ENCODE results near the gene ENO3.

DNA sequence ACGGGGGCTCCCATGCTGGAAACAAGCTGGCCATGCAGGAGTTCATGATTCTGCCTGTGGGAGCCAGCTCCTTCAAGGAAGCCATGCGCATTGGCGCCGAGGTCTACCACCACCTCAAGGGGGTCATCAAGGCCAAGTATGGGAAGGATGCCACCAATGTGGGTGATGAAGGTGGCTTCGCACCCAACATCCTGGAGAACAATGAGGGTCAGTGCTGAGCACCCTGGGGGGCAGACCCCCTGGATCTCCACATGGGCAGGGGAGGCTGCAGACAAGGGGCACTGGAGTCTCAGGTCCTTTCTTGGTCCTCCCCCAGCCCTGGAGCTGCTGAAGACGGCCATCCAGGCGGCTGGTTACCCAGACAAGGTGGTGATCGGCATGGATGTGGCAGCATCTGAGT lies 4.2 kb downstream of the ENO3 start:
- TF ChIP-seq, protein P1, sequence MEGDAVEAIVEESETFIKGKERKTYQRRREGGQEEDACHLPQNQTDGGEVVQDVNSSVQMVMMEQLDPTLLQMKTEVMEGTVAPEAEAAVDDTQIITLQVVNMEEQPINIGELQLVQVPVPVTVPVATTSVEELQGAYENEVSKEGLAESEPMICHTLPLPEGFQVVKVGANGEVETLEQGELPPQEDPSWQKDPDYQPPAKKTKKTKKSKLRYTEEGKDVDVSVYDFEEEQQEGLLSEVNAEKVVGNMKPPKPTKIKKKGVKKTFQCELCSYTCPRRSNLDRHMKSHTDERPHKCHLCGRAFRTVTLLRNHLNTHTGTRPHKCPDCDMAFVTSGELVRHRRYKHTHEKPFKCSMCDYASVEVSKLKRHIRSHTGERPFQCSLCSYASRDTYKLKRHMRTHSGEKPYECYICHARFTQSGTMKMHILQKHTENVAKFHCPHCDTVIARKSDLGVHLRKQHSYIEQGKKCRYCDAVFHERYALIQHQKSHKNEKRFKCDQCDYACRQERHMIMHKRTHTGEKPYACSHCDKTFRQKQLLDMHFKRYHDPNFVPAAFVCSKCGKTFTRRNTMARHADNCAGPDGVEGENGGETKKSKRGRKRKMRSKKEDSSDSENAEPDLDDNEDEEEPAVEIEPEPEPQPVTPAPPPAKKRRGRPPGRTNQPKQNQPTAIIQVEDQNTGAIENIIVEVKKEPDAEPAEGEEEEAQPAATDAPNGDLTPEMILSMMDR (IDR thresholded peaks at IDR 0.05; ENCODE audit: poor library complexity), result no peak
- TF ChIP-seq EZH2phosphoT487 (IDR thresholded peaks at IDR 0.05; ENCODE audit: low read depth, severe bottlenecking, unreplicated experiment) (no peak), EZH2 (IDR thresholded peaks at IDR 0.05; ENCODE audit: borderline replicate concordance) (no peak)
